GM23248 (cell line): ENCODE measurements around the gene PGGT1B. TPM values are rescaled to one million over a fixed set of nuclear protein-coding genes. Genes with fewer than 3 reads are reported as not detected.

Experiments
- DNase-seq: peaks from one replicate; pipeline ENCODE4 v3.0.0-alpha.2; 2015
- H2AFZ ChIP-seq: fragments of 200-600 bp; sonication (generic); 2 replicates; pipeline ENCODE4 v1.6.1; 2016; ENCODE audit warnings: antibody characterized with exemption
- H3F3A ChIP-seq: fragments of 200-600 bp; sonication (generic); 2 replicates; pipeline ENCODE4 v1.6.1; 2016; ENCODE audit warnings: mild to moderate bottlenecking, antibody characterized with exemption, mixed run types; ENCODE audit not compliant: insufficient read depth
- H3K27ac ChIP-seq: fragments of 200-600 bp; sonication (generic); 2 replicates; pipeline ENCODE4 v1.5.1; 2016; ENCODE audit warnings: mild to moderate bottlenecking
- H3K27me3 ChIP-seq: fragments of 200-600 bp; sonication (generic); replicated peaks from 2 replicates; pipeline ENCODE4 v1.6.1; 2016; ENCODE audit warnings: mild to moderate bottlenecking; ENCODE audit not compliant: insufficient read depth
- H3K36me3 ChIP-seq: fragments of 200-600 bp; sonication (generic); 2 replicates; pipeline ENCODE4 v1.6.1; 2016; ENCODE audit warnings: low read depth, mild to moderate bottlenecking
- H3K4me1 ChIP-seq: fragments of 200-600 bp; sonication (generic); 2 replicates; pipeline ENCODE4 v1.6.1; 2016; ENCODE audit warnings: mild to moderate bottlenecking; ENCODE audit not compliant: insufficient read depth
- H3K4me2 ChIP-seq: fragments of 200-600 bp; sonication (generic); one replicate; pipeline ENCODE4 v1.6.1; 2016; ENCODE audit warnings: mild to moderate bottlenecking; ENCODE audit not compliant: unreplicated experiment
- H3K4me3 ChIP-seq: fragments of 200-600 bp; sonication (generic); 2 replicates; pipeline ENCODE4 v1.5.1; 2016; ENCODE audit warnings: mild to moderate bottlenecking
- H3K79me2 ChIP-seq: fragments of 200-600 bp; sonication (generic); 2 replicates; pipeline ENCODE4 v1.6.1; 2016; ENCODE audit warnings: mild to moderate bottlenecking; ENCODE audit not compliant: insufficient read depth
- H3K9ac ChIP-seq: fragments of 200-600 bp; sonication (generic); 2 replicates; pipeline ENCODE4 v1.6.1; 2016; ENCODE audit warnings: mild to moderate bottlenecking
- H3K9me2 ChIP-seq: fragments of 200-600 bp; sonication (generic); 2 replicates; pipeline ENCODE4 v1.6.1; 2016; ENCODE audit warnings: mixed run types, mild to moderate bottlenecking, moderate library complexity; ENCODE audit not compliant: insufficient read depth
- H3K9me3 ChIP-seq: fragments of 200-600 bp; sonication (generic); one replicate; pipeline ENCODE4 v1.6.1; 2017; ENCODE audit warnings: low read depth
- H4K20me1 ChIP-seq: fragments of 200-600 bp; sonication (generic); 2 replicates; pipeline ENCODE4 v1.6.0; 2016; ENCODE audit not compliant: insufficient read depth
- EZH2 ChIP-seq: fragments of 200-600 bp; sonication (generic); IDR thresholded peaks from 2 replicates; pipeline ENCODE4 v1.6.1; 2018; ENCODE audit warnings: antibody characterized with exemption, mild to moderate bottlenecking; ENCODE audit not compliant: insufficient read depth, poor library complexity, severe bottlenecking
- EZH2phosphoT487 ChIP-seq: fragments of 200-600 bp; sonication (generic); IDR thresholded peaks from 2 replicates; pipeline ENCODE4 v1.6.1; 2018; ENCODE audit warnings: antibody characterized with exemption, moderate library complexity, mild to moderate bottlenecking, low read depth; ENCODE audit not compliant: insufficient read depth
- WGBS, 2 experiments: methylation state at CpG; one replicate each; pipeline ENCODE4 v1.1.6; 2015 to 2017; ENCODE audit warnings: low lambda C conversion rate in 2 of 2, low coverage in 1 of 2; ENCODE audit errors: missing lambda C conversion rate in 2 of 2; 5-methylcytosine and 5-hydroxymethylcytosine counted together
- in situ Hi-C: fragments of 300-500 bp; cut with MboI; formaldehyde crosslinking; loops from 2 replicates; pipeline ENCODE4 v1.15.0; 2020
- polyA plus RNA-seq: library from polyadenylated mRNA; unstranded; fragments of >200 nt; fragmentation: Nextera tagmentation; extraction: Ambion mirVana; gene quantifications from 2 replicates; pipeline ENCODE4 v1.2.1, GENCODE V29; 2016
- small RNA-seq: library from RNA; depleted of rRNA; stranded (forward); fragments of <200 nt; gene quantifications from one replicate; pipeline ENCODE3, GENCODE V24; 2014; ENCODE audit warnings: low read depth, low replicate concordance
- total RNA-seq: library from RNA; depleted of rRNA; stranded (reverse); fragments of >200 nt; shearing (Covaris generic); gene quantifications from 2 replicates; pipeline ENCODE4 v1.2.3, GENCODE V29; 2014; rRNA removed

Gene PGGT1B
- total and polyA plus RNA-seq, 2 experiments from 2014 or later = 17.8 to 20.1 TPM

DNA sequence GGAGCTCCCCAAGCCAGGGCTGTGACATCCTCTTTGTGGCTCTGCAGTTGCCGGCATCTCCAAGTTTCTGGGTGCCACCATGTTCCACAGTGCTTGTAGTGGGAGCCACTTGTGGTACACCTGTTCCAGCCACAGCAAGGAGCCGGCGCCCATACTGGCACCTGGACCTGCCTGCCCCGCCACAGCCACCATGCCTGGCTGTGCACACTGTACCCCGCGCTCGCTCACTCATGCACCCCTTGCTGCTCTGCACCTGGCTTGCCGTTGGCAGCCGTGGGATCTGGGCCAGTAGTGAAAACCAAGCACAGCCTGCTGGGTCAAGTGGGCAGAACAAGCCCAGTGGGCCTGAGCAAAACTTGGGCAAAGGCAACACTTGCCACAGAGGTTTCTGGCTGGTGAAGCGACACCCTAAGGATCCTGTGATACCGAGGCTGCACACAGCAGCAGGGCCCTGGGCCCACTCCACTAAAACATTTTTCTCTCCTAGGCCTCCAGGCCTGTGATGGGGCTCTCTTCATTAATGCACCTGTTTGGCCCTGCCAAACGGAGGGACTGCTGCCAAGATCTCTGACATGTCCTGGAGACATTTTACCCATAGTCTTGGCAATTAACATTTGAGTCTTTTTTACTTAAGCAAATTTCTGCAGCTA lies 95.8 kb downstream of the PGGT1B start:
- H3K79me2 ChIP-seq = no peaks in the 10 kb centered on the region
- no peak overlapping the region for H3K9ac ChIP-seq
- H3K9me3 ChIP-seq = no peaks in the 10 kb centered on the region
- H3K27ac ChIP-seq = no peak overlapping the region
- no peaks in the 10 kb centered on the region for H3K36me3 ChIP-seq
- in situ Hi-C loops = no loop called here
- H3K4me3 ChIP-seq = no peak overlapping the region
- TF ChIP-seq EZH2 (no peak), EZH2phosphoT487 (no peak)
- no peak overlapping the region for H3K4me2 ChIP-seq
- H3K27me3 ChIP-seq = peaks cover 44% of the 10 kb centered on the region
- H3K4me1 ChIP-seq = no peaks in the 10 kb centered on the region
- DNase-seq = no peak
- H2AFZ ChIP-seq = no peak overlapping the region
- H3F3A ChIP-seq = peaks cover 4% of the 10 kb centered on the region; the same call in 1 of the 2 replicates
- no peaks in the 10 kb centered on the region for H3K9me2 ChIP-seq
- H4K20me1 ChIP-seq = no peaks in the 10 kb centered on the region
- WGBS, 2 experiments = 78 to 86% methylated on average over 7 to 12 of the region's 12 CpGs

DNA sequence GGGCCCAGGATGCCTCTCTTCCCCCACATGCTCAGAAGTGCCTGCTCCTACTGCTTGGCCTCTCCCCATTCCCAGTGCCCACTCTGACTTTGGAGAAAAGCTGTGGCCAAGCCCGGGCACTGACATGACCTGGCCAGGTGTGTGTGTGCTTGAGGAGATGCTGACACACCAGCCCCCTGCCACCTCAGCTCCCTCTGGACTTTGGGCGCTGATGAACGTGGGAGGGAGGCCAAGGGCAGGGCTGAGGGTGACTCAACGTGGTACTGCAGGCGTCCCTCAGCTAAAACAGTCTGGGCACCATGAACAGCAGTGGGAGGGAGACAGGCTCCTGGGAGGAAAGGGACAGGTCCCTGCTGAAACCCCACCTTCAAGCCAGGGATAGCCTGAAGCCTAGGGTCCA lies 96.9 kb downstream of the PGGT1B start:
- Histone ChIP-seq H3K9me2 (no peaks in the 10 kb centered on the region), H3F3A (peaks cover 4% of the 10 kb centered on the region; the same call in 1 of the 2 replicates), H2AFZ (no peak overlapping the region), H3K36me3 (no peaks in the 10 kb centered on the region), H3K27ac (no peak overlapping the region), H3K4me1 (no peaks in the 10 kb centered on the region), H3K9me3 (no peaks in the 10 kb centered on the region), H3K9ac (no peak overlapping the region), H3K27me3 (peaks cover 33% of the 10 kb centered on the region), H3K4me2 (no peak overlapping the region), H3K4me3 (no peak overlapping the region), H3K79me2 (no peaks in the 10 kb centered on the region), H4K20me1 (no peaks in the 10 kb centered on the region)
- in situ Hi-C loops = no loop called here
- no peak for DNase-seq
- WGBS, 2 experiments = 49 to 54% methylated on average over 5 of the region's 5 CpGs
- TF ChIP-seq EZH2phosphoT487 = no peak
- TF ChIP-seq EZH2 = no peak

DNA sequence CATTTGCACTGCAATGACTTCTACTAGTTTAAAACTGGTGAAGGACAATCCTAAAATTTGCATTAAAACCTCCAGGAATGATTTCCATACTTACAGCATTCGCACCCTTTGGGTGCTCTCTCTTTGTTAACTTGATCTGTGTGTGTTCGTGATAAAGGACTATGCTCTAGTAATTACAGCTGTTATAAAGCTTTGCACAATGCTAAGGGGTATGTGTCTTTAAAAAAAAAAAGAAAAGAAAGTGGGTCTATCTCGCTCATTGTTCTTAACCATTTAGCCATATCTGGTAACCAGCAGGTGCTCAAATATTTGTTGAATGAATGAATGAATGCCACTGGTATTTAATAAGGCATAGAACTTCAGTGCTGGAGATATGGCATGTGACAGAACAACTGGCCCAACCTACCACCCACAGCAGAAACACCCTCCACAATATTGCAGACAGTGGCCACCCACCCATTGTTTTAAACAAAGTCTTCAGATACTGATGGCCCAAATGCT lies 101.7 kb downstream of the PGGT1B start:
- WGBS, 2 experiments = 53 to 67% methylated on average over 3 of the region's 3 CpGs
- no peak for DNase-seq
- Histone ChIP-seq H3K4me3 (no peak overlapping the region), H3F3A (no peaks in the 10 kb centered on the region), H3K27me3 (peaks cover 19% of the 10 kb centered on the region), H2AFZ (no peak overlapping the region), H3K79me2 (no peaks in the 10 kb centered on the region), H3K4me2 (no peak overlapping the region), H3K9ac (no peak overlapping the region), H3K27ac (no peak overlapping the region), H4K20me1 (no peaks in the 10 kb centered on the region), H3K36me3 (no peaks in the 10 kb centered on the region), H3K9me3 (no peaks in the 10 kb centered on the region), H3K4me1 (no peaks in the 10 kb centered on the region), H3K9me2 (no peaks in the 10 kb centered on the region)
- no peak for TF ChIP-seq EZH2
- TF ChIP-seq EZH2phosphoT487 = no peak
- in situ Hi-C loops = no loop called here

Small RNA genes within 50 kb of the gene (small RNA-seq; reads per million reads assigned to genes)
- gene HMGN1P15 = not detected

Other genes starting within 250 kb of the PGGT1B start
- 0.13 TPM in 1 of 2 replicates, not detected in the other for gene TRIM36, start 93.0 kb downstream of the PGGT1B start, total RNA-seq
- gene TRIM36, start 93.0 kb downstream of the PGGT1B start, polyA plus RNA-seq = not detected in 2 replicates
- gene CCDC112, start 33.8 kb upstream of the PGGT1B start, total RNA-seq = 4.2 and 4.6 TPM in 2 replicates
- 5.5 and 7.3 TPM in 2 replicates for gene CCDC112, start 33.8 kb upstream of the PGGT1B start, polyA plus RNA-seq